ENCODE measurements around the gene LARGE1.

DNA sequence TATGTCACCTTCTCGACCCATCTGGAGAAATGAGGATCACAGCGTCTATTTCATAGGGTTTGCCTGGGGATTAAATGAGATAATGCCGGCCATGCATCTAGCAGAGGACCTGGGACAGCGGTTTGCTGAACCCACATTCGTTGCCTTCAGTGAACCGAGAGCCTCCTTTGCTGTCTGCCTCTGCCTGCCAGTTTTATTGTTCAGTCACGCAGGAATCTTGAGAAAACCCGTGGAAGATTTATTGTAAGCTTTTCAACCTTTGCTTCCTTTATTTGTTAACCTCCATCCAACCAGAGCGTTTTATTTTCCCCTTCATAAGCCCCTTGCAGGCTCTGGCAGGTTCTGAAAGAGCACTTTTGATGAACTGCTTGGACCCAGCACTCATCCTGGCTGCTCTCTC, 659.8 kb downstream of the LARGE1 start:
- TF ChIP-seq, protein P1, sequence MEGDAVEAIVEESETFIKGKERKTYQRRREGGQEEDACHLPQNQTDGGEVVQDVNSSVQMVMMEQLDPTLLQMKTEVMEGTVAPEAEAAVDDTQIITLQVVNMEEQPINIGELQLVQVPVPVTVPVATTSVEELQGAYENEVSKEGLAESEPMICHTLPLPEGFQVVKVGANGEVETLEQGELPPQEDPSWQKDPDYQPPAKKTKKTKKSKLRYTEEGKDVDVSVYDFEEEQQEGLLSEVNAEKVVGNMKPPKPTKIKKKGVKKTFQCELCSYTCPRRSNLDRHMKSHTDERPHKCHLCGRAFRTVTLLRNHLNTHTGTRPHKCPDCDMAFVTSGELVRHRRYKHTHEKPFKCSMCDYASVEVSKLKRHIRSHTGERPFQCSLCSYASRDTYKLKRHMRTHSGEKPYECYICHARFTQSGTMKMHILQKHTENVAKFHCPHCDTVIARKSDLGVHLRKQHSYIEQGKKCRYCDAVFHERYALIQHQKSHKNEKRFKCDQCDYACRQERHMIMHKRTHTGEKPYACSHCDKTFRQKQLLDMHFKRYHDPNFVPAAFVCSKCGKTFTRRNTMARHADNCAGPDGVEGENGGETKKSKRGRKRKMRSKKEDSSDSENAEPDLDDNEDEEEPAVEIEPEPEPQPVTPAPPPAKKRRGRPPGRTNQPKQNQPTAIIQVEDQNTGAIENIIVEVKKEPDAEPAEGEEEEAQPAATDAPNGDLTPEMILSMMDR (conservative IDR thresholded peaks at IDR 0.05; ENCODE audit: low read length): no peak
- TF ChIP-seq EZH2phosphoT487 (IDR thresholded peaks at IDR 0.05; ENCODE audit: borderline replicate concordance): no peak
